ENCODE results near the gene SLC25A11.
A peak's percentile ranks its signal among the peaks of the same experiment; 100 is the strongest.

Gene SLC25A11

GRCh38 chr17:4893721-4894560 is 45.9 kb downstream of the SLC25A11 start:
- H2AFZ ChIP-seq (ENCODE audit: low read depth, low read length), result peak overlapping the region; percentile 8
- no peak overlapping the region for H3K4me3 ChIP-seq (ENCODE audit: insufficient read depth in 1 of 2, low read depth in 1 of 2, low read length in 2 of 2)
- H2BK15ac ChIP-seq (ENCODE audit: low read depth, poor library complexity, severe bottlenecking), result no peak overlapping the region
- H3K79me1 ChIP-seq (replicated peaks; ENCODE audit: low read length, poor library complexity, severe bottlenecking), result peaks cover 7% of the 10 kb centered on the region
- peaks cover 8% of the 10 kb centered on the region for H3K4me1 ChIP-seq (ENCODE audit: control insufficient read depth, insufficient read depth, low read depth, low read length)
- H3K23ac ChIP-seq (ENCODE audit: low read length in 2 of 2), result peak overlapping the region in 1 of 2 experiments; percentile 11
- H3K9me3 ChIP-seq (ENCODE audit: control insufficient read depth, low read length), result no peaks in the 10 kb centered on the region
- no peak overlapping the region for H2AK5ac ChIP-seq (ENCODE audit: low read length, severe bottlenecking)
- 89% methylated on average over 31 of the region's 31 CpGs for WGBS
- H3K4me2 ChIP-seq (ENCODE audit: low read length, poor library complexity, severe bottlenecking), result no peak overlapping the region
- no peak overlapping the region for H3K14ac ChIP-seq (ENCODE audit: low read length in 2 of 2)
- H3K27ac ChIP-seq (ENCODE audit: low read length, poor library complexity, severe bottlenecking), result no peak overlapping the region
- DNase-seq, result no peak
- no peak overlapping the region for H2BK120ac ChIP-seq (ENCODE audit: low read depth, low read length)
- H3K18ac ChIP-seq (ENCODE audit: low read depth in 1 of 2, low read length in 2 of 2), result no peak overlapping the region
- no peak overlapping the region for H2BK5ac ChIP-seq (ENCODE audit: low read depth, low read length, poor library complexity, severe bottlenecking)
- H3K9ac ChIP-seq (ENCODE audit: low read length), result no peak overlapping the region
- peaks cover 69 to 99% of the 10 kb centered on the region in 2 experiments for H3K36me3 ChIP-seq (ENCODE audit: control insufficient read depth in 1 of 2, insufficient read depth in 2 of 2, low read depth in 1 of 2, low read length in 2 of 2)
- no peak overlapping the region for H2BK12ac ChIP-seq (ENCODE audit: low read length in 2 of 2)
- peaks cover 0 to 4% of the 10 kb centered on the region in 2 experiments for H3K27me3 ChIP-seq (ENCODE audit: control insufficient read depth in 1 of 2, insufficient read depth in 1 of 2, low read length in 2 of 2)
- H4K8ac ChIP-seq (ENCODE audit: low read length), result no peak overlapping the region
- peak overlapping the region; percentile 16 for H4K91ac ChIP-seq (ENCODE audit: low read length)
- no peak overlapping the region for H3K4ac ChIP-seq (ENCODE audit: low read depth in 1 of 2, low read length in 2 of 2)

- H4K91ac ChIP-seq (ENCODE audit: low read length), result no peak overlapping the region
- H2BK120ac ChIP-seq (ENCODE audit: low read depth, low read length), result no peak overlapping the region
- peaks cover 8% of the 10 kb centered on the region for H3K4me1 ChIP-seq (ENCODE audit: control insufficient read depth, insufficient read depth, low read depth, low read length)
- no peak overlapping the region for H3K14ac ChIP-seq (ENCODE audit: low read length in 2 of 2)
- no peak overlapping the region for H2AK5ac ChIP-seq (ENCODE audit: low read length, severe bottlenecking)
- H3K23ac ChIP-seq (ENCODE audit: low read length in 2 of 2), result no peak overlapping the region
- H3K36me3 ChIP-seq (ENCODE audit: control insufficient read depth in 1 of 2, insufficient read depth in 2 of 2, low read depth in 1 of 2, low read length in 2 of 2), result peaks cover 70 to 96% of the 10 kb centered on the region in 2 experiments
- no peak overlapping the region for H3K27ac ChIP-seq (ENCODE audit: low read length, poor library complexity, severe bottlenecking)
- H3K9me3 ChIP-seq (ENCODE audit: control insufficient read depth, low read length), result no peaks in the 10 kb centered on the region
- H2BK5ac ChIP-seq (ENCODE audit: low read depth, low read length, poor library complexity, severe bottlenecking), result no peak overlapping the region
- H3K4me3 ChIP-seq (ENCODE audit: insufficient read depth in 1 of 2, low read depth in 1 of 2, low read length in 2 of 2), result no peak overlapping the region
- no peak for DNase-seq
- H2AFZ ChIP-seq (ENCODE audit: low read depth, low read length), result no peak overlapping the region
- no peaks in the 10 kb centered on the region for H3K27me3 ChIP-seq (ENCODE audit: control insufficient read depth in 1 of 2, insufficient read depth in 1 of 2, low read length in 2 of 2)
- H3K79me1 ChIP-seq (replicated peaks; ENCODE audit: low read length, poor library complexity, severe bottlenecking), result peaks cover 7% of the 10 kb centered on the region
- no peak overlapping the region for H3K4me2 ChIP-seq (ENCODE audit: low read length, poor library complexity, severe bottlenecking)
- no peak overlapping the region for H2BK15ac ChIP-seq (ENCODE audit: low read depth, poor library complexity, severe bottlenecking)
- H2BK12ac ChIP-seq (ENCODE audit: low read length in 2 of 2), result no peak overlapping the region
- 95% methylated on average over 18 of the region's 18 CpGs for WGBS
- H3K4ac ChIP-seq (ENCODE audit: low read depth in 1 of 2, low read length in 2 of 2), result no peak overlapping the region
- no peak overlapping the region for H3K9ac ChIP-seq (ENCODE audit: low read length)
- no peak overlapping the region for H3K18ac ChIP-seq (ENCODE audit: low read depth in 1 of 2, low read length in 2 of 2)
- no peak overlapping the region for H4K8ac ChIP-seq (ENCODE audit: low read length)
Measured at GRCh38 chr17:4893272-4893671, 46.6 kb downstream of the SLC25A11 start.

- no peak overlapping the region for H2AK5ac ChIP-seq (ENCODE audit: low read length, severe bottlenecking)
- H3K79me1 ChIP-seq (replicated peaks; ENCODE audit: low read length, poor library complexity, severe bottlenecking), result peaks cover 7% of the 10 kb centered on the region
- H3K4ac ChIP-seq (ENCODE audit: low read depth in 1 of 2, low read length in 2 of 2), result no peak overlapping the region
- no peak overlapping the region for H4K8ac ChIP-seq (ENCODE audit: low read length)
- no peak overlapping the region for H2BK15ac ChIP-seq (ENCODE audit: low read depth, poor library complexity, severe bottlenecking)
- WGBS, result 90% methylated on average over 17 of the region's 23 CpGs
- H2BK12ac ChIP-seq (ENCODE audit: low read length in 2 of 2), result no peak overlapping the region
- no peak overlapping the region for H4K91ac ChIP-seq (ENCODE audit: low read length)
- no peak for DNase-seq
- no peak overlapping the region for H2BK120ac ChIP-seq (ENCODE audit: low read depth, low read length)
- H3K36me3 ChIP-seq (ENCODE audit: control insufficient read depth in 1 of 2, insufficient read depth in 2 of 2, low read depth in 1 of 2, low read length in 2 of 2), result peaks cover 75 to 92% of the 10 kb centered on the region in 2 experiments
- H2AFZ ChIP-seq (ENCODE audit: low read depth, low read length), result no peak overlapping the region
- H3K9ac ChIP-seq (ENCODE audit: low read length), result no peak overlapping the region
- no peak overlapping the region for H3K23ac ChIP-seq (ENCODE audit: low read length in 2 of 2)
- no peaks in the 10 kb centered on the region for H3K9me3 ChIP-seq (ENCODE audit: control insufficient read depth, low read length)
- H2BK5ac ChIP-seq (ENCODE audit: low read depth, low read length, poor library complexity, severe bottlenecking), result no peak overlapping the region
- no peak overlapping the region for H3K4me2 ChIP-seq (ENCODE audit: low read length, poor library complexity, severe bottlenecking)
- no peaks in the 10 kb centered on the region for H3K27me3 ChIP-seq (ENCODE audit: control insufficient read depth in 1 of 2, insufficient read depth in 1 of 2, low read length in 2 of 2)
- H3K14ac ChIP-seq (ENCODE audit: low read length in 2 of 2), result no peak overlapping the region
- no peak overlapping the region for H3K4me3 ChIP-seq (ENCODE audit: insufficient read depth in 1 of 2, low read depth in 1 of 2, low read length in 2 of 2)
- peaks cover 8% of the 10 kb centered on the region for H3K4me1 ChIP-seq (ENCODE audit: control insufficient read depth, insufficient read depth, low read depth, low read length)
- no peak overlapping the region for H3K18ac ChIP-seq (ENCODE audit: low read depth in 1 of 2, low read length in 2 of 2)
- no peak overlapping the region for H3K27ac ChIP-seq (ENCODE audit: low read length, poor library complexity, severe bottlenecking)
Measured at GRCh38 chr17:4892499-4893221, 47.2 kb downstream of the SLC25A11 start.

All from mesenchymal stem cell (in vitro differentiated cells and primary cell).